ENCODE measurements around the gene ADRB2.
"Not testable (repeated sequence)": the region's sequence is repeated elsewhere in the genome, so short reads cannot be mapped to it uniquely, and the experiment has no call there.

The ADRB2 gene

DNA sequence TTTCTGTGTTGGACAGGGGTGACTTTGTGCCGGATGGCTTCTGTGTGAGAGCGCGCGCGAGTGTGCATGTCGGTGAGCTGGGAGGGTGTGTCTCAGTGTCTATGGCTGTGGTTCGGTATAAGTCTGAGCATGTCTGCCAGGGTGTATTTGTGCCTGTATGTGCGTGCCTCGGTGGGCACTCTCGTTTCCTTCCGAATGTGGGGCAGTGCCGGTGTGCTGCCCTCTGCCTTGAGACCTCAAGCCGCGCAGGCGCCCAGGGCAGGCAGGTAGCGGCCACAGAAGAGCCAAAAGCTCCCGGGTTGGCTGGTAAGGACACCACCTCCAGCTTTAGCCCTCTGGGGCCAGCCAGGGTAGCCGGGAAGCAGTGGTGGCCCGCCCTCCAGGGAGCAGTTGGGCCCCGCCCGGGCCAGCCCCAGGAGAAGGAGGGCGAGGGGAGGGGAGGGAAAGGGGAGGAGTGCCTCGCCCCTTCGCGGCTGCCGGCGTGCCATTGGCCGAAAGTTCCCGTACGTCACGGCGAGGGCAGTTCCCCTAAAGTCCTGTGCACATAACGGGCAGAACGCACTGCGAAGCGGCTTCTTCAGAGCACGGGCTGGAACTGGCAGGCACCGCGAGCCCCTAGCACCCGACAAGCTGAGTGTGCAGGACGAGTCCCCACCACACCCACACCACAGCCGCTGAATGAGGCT, at the start of gene ADRB2:
Gene ADRB2, plus strand, starts transcription at position 559 of the 686 bp plus-strand sequence. CDS start 221 bp downstream, outside the sequence.
- DNase-seq, result peak; percentile 7

- no peak for DNase-seq
These were observed 49.6 kb upstream of the ADRB2 start for GRCh38 chr5:148776780-148777179.

GRCh38 chr5:148778882-148779281, 47.5 kb upstream of the ADRB2 start:
- DNase-seq, result no peak

- no peak for DNase-seq
These were observed 45.7 kb upstream of the ADRB2 start for GRCh38 chr5:148780711-148781110.

DNA sequence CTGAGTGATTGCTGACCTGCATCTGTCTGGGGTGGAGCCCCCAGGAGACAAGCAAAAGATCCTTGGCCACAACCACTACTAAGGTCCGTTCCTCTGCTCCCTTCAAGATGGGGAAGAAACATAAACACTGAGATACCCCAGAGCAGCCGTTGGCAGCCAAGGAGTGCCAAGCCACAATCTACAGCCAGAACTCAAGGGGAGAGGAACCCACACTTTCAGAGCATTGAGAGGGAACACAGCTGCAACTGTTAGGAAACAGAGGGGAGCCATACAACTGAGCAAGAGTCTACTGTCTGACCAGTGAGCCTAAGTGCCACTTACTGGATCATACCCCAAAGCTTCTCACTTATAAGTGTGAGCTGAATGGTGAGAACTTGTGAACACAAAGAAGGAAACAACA, 44.6 kb upstream of the ADRB2 start:
- DNase-seq, result no peak

DNA sequence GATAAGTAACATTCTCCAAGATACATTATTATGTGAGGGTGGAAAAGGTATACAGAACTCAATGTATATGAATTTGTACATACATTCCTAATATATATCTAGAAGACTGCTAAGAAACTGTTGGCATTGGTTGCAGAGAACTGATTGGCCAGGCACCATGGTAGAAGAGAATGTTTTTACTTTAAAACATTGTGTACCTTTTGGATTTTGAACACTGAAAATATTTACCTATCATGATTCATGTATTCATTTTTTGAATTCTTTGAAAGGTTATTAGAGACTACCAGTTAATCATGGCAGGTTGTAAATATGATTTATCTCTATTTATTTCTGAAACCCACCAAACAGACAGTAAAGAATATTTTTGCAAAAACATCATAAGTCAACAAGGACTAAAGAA, 41.2 kb upstream of the ADRB2 start:
- no peak for DNase-seq

DNA sequence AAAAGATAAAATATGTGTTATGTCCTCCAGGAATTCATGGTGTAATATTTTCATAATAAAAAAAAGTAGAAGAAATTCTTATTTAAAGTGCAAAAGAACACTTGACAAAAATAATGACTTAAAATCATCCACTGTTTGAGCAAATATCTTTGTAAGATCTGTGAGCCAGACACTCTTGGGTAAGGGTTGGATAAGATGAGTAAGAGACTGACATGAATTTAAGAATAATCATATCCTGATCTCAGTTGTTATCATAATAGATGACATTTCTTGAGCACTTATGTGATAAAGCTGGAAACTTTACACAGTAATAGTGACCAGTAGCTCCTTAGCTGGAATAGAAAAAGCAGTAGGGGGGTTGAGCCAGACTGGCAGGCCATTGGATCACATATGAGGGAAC, 40.0 kb upstream of the ADRB2 start:
- DNase-seq, result no peak

DNA sequence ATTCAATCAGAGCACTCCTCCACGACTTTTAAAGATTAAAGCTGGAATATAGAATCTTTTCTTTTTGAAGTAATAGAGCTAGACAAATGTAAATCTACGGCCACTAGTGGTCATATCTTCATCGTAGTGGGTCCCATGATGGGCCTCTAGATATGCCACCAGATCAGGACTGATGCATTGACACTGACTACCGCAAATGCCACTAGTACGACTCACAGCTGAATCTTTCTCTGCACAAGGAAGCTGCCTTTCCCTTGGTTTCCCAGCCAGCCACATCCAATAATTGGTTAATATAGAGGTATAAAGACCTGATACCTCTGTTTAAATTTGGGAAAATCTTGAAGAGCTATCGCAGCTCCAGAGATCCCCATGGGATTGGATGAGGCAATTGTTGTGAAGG, 37.8 kb upstream of the ADRB2 start:
- no peak for DNase-seq

- DNase-seq, result no peak
These were observed 35.7 kb upstream of the ADRB2 start for GRCh38 chr5:148790545-148791333.

DNA sequence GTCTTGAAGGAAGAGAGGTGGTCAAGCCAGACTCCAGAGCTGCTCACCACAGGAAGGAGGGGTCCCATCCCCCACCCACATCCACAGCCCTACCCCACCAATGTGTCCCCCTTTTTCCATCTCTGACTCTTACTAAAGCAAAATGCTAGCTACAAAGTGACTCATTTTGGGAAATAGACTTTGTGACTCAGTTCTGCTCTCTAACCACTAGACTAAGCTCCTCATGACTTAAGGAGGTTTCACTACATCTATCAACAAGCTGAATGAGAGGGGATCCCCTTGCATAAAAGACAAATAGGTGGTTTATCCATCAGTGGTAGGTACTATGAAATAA, 35.1 kb upstream of the ADRB2 start:
- no peak for DNase-seq

DNA sequence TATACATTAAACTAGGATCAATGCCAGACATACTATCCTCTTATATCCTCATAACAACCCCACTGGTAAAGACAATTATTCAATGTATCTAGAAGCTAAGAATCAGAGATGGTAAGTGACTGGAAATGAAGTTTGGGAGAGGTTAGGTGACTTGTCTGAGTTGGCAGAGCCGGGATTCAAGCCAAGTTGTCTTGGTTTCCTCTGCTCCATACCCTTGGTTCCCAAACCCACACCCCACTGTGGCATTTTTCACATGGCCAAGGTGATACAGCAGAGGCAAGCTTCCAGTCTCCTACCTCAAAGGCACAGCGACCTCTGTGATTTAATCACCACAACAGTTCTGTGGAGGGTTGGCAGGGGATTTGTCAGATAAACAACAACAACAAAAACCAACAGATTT, 34.7 kb upstream of the ADRB2 start:
- DNase-seq, result no peak

GRCh38 chr5:148792744-148793143, 33.7 kb upstream of the ADRB2 start:
- no peak for DNase-seq

GRCh38 chr5:148793261-148793660, 33.1 kb upstream of the ADRB2 start:
- no peak for DNase-seq

DNA sequence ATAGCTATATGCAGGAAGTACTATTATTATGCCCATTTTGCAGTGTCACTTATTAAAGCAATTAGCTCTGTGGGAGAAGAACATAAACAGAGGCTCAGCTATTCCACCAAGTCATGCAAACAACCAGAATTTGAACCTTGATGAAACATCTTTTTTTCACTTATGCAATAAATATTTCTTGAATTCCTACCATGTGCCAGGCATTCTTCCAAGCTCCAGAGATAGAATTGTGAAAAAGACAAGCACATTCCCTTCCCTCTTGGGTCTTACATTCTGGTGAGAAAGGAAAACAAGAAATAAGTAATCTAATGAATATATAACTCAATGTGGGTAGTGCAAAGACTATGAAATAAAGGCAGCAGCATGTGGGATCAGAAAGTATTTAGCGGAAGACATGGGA, 32.1 kb upstream of the ADRB2 start:
- no peak for DNase-seq

- no peak for DNase-seq
These were observed 31.5 kb upstream of the ADRB2 start for GRCh38 chr5:148794729-148795561.

DNA sequence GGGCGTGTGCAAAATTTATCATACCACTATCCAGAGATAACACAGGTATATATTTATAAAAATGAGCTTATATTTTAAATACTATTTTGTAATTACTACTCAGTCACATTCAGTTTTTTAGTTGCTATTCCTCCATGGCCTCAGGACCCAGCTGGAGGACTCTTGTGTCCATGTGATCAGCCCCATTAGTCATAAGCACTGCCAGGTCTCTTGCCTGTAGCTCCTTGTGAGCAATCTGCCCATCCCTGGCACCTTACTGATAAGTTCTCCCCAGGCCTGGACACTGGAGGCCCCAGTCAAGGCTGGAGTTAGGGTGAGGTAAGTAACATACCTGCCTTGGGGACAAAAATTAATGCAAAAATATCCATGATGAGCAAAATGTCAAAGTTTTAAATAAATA, 29.5 kb upstream of the ADRB2 start:
- no peak for DNase-seq

DNA sequence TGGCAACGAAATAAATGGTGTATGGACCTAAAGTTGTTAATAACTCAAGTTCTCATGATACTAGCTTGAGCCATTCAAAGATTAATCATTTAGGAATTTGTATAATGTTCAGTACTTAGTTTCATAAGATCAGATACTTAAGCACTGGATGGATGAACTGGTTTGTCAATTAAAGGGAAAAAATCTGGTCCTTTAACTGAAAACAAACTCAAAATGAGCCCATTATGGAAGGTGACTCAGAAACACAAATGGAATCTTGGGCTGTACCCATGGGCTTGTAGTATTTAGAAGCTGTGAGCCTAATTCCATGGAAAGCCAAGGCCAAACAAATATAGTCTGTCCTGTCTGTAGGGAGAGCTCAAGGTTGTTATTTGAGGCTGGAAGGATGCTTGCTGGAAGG, 27.6 kb upstream of the ADRB2 start:
- no peak for DNase-seq

DNA sequence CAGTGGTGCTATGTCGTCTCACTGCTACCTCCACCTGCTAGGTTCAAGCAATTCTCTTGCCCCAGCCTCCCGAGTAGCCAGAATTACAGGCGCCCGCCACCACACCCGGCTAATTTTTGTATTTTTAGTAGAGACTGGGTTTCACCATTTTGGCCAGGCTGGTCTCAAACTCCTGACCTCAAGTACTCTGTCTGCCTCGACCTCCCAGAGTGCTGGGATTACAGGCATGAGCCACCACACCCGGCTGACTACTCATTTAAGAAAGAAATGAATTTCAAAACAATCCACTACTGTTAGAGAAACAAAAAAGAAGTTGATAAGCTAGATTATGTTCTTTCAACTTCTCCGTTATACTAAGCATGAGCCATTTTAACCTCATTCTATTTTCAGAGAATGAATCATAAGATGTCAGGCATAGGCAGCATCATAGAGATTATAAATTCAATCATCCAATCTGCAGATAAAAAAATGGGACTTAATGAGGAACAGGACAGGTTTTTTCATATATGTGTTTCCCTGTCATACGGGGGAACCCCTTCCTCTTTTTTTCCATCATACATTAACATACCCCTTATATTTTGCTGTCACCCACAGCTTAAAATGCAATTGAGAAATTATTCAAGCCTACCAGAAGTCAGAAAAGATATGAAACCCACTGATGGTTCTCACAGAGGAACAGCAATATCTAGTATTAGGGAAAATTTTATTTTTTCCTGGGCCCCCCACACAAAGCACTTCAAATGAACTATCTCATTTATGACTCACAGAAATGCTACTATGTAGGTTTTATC, 26.5 kb upstream of the ADRB2 start:
- DNase-seq, result no peak

GRCh38 chr5:148801682-148802276, 24.6 kb upstream of the ADRB2 start:
- no peak for DNase-seq

GRCh38 chr5:148803451-148803850, 23.0 kb upstream of the ADRB2 start:
- not testable (repeated sequence) for DNase-seq

DNA sequence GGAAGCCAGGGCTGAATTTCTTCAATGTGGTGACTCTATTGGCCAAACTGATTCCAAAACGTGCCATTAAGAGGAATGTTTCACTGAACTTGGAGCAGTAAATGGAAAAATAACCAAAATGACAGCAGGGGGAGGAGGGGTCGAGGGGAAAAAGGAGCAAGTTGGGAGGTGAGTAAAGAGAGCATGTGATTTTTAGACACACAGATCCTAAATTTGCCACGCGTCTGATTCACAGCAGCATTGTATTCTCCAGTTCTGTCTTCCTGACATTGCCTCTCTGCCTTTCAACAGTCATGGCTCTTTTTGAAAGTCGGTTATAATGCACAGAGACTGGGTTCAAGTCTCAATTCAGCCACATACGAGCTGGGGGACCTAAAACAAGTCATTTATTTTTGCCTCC, 22.0 kb upstream of the ADRB2 start:
- no peak for DNase-seq
